HepG2 (cell line): ENCODE results near the gene GSX1. TPM values are rescaled to one million over a fixed set of nuclear protein-coding genes. Genes with fewer than 3 reads are reported as not detected.
"Not testable (repeated sequence)": the region's sequence is repeated elsewhere in the genome, so short reads cannot be mapped to it uniquely, and the experiment has no call there.

ENCODE experiments used
- ATAC-seq: fragments of 200-7000 bp; cut with Tn5 transposase; 3 replicates; pipeline ENCODE4 v1.9.1; 2020; ENCODE audit warnings: mild to moderate bottlenecking, moderate library complexity
- BruUV-seq: library from RNA; stranded (reverse); fragments of 400-500 nt; replicated peaks from 2 replicates; lab custom pipeline; 2021; lab: Mats Ljungman, UMichigan
- CTCF ChIA-PET: fragments of 300-600 bp; formaldehyde crosslinking; extraction: SDS; loops from one replicate; lab custom pipeline; 2021; ENCODE audit warnings: low total read pairs, inconsistent platforms, low intra/inter-chr PET ratio; lab: Yijun Ruan, JAX
- POLR2A ChIA-PET: fragments of 350-600 bp; sonication (Branson Sonifier 250); formaldehyde crosslinking; loops from one replicate; lab custom pipeline; 2020; ENCODE audit warnings: antibody characterized with exemption, inconsistent platforms; lab: Yijun Ruan, JAX
- DNase-seq: peaks from one replicate; pipeline ENCODE4 v3.0.0-alpha.2; 2015; ENCODE audit warnings: low spot score
- FAIRE-seq: peaks from 3 replicates; lab custom pipeline; 2011; peaks lifted over from hg19 to GRCh38; lab: Jason Lieb, UNC
- H2AFZ ChIP-seq: one replicate; pipeline ENCODE4 v1.6.1; 2011; ENCODE audit warnings: low read length, inconsistent platforms
- H3K27ac ChIP-seq: fragments of 300-600 bp; 3 replicates; pipeline ENCODE4 v1.8.0; 2011; ENCODE audit warnings: mixed run types, mild to moderate bottlenecking, mixed read lengths, low read length, inconsistent platforms; ENCODE audit not compliant: insufficient read depth; ENCODE audit errors: extremely low read length
- H3K27me3 ChIP-seq, 2 experiments: fragments of 200-600 bp in 1 of 2; 2 replicates in 1 of 2; 3 replicates in 1 of 2; pipeline versions ENCODE4 v1.6.0 to v1.8.0; 2011; ENCODE audit warnings: low read length in 2 of 2, mild to moderate bottlenecking in 2 of 2, moderate library complexity in 2 of 2, inconsistent platforms in 1 of 2; ENCODE audit not compliant: insufficient read depth in 2 of 2, control insufficient read depth in 1 of 2
- H3K36me3 ChIP-seq, 2 experiments: fragments of 200-600 bp in 1 of 2; replicated peaks in 1 of 2; 2 replicates in 1 of 2; 3 replicates in 1 of 2; pipeline versions ENCODE4 v1.5.1 to v1.8.0; 2011; ENCODE audit warnings: low read length in 2 of 2, inconsistent platforms in 1 of 2; ENCODE audit not compliant: insufficient read depth in 2 of 2, control insufficient read depth in 1 of 2
- H3K4me1 ChIP-seq: 2 replicates; pipeline ENCODE4 v1.5.1; 2012; ENCODE audit warnings: low read length, inconsistent platforms; ENCODE audit not compliant: insufficient read depth
- H3K4me2 ChIP-seq: 2 replicates; pipeline ENCODE4 v1.6.0; 2011; ENCODE audit warnings: low read depth, low read length, inconsistent platforms
- H3K4me3 ChIP-seq, 3 experiments: fragments of 200-600 bp in 1 of 3; sonication (generic), shearing (Covaris generic) in 1 of 3; replicated peaks in 1 of 3; 2 replicates each; pipeline ENCODE4 v1.5.1; 2011 to 2016; ENCODE audit warnings: low read length in 3 of 3, inconsistent platforms in 2 of 3, low read depth in 2 of 3, mild to moderate bottlenecking in 2 of 3, control low read depth in 1 of 3, mixed read lengths in 1 of 3; ENCODE audit not compliant: insufficient read depth in 1 of 3
- H3K79me2 ChIP-seq: one replicate; pipeline ENCODE4 v1.6.1; 2011; ENCODE audit warnings: low read length, inconsistent platforms; ENCODE audit not compliant: insufficient read depth
- H3K9ac ChIP-seq: 2 replicates; pipeline ENCODE4 v1.6.0; 2011; ENCODE audit warnings: mild to moderate bottlenecking, low read depth, low read length, inconsistent platforms; ENCODE audit not compliant: insufficient read depth
- H3K9me3 ChIP-seq: 2 replicates; pipeline ENCODE4 v1.5.1; 2012; ENCODE audit warnings: mild to moderate bottlenecking, low read length
- H4K20me1 ChIP-seq: 2 replicates; pipeline ENCODE4 v1.6.0; 2011; ENCODE audit warnings: inconsistent platforms, mild to moderate bottlenecking, low read length, moderate library complexity; ENCODE audit not compliant: insufficient read depth
- ATM ChIP-seq: fragments of 450-650 bp; IDR thresholded peaks from 2 replicates; pipeline ENCODE4 v1.7.1; 2017; ENCODE audit warnings: mild to moderate bottlenecking, borderline replicate concordance
- CC2D1A ChIP-seq: sonication (generic); formaldehyde crosslinking; IDR thresholded peaks from 2 replicates; pipeline ENCODE4 v1.8.1; 2023; ENCODE audit warnings: mild to moderate bottlenecking, missing genetic modification reagents
- CENPBD1 ChIP-seq: sonication (generic); formaldehyde crosslinking; IDR thresholded peaks from 2 replicates; pipeline ENCODE4 v1.8.0; 2022; ENCODE audit warnings: missing genetic modification reagents, low read depth, mild to moderate bottlenecking, borderline replicate concordance
- FOXK2 ChIP-seq: fragments of 450-650 bp; IDR thresholded peaks from 2 replicates; pipeline ENCODE4 v1.6.1; 2016
- GABPA ChIP-seq, 2 experiments: IDR thresholded peaks; 2 replicates each; pipeline ENCODE4 v1.6.1; 2011 to 2016; ENCODE audit warnings: low read depth in 2 of 2, low read length in 1 of 2, missing biosample characterization in 1 of 2, missing genetic modification characterization in 1 of 2
- KAT2B ChIP-seq: fragments of 150-350 bp; IDR thresholded peaks from 2 replicates; pipeline ENCODE4 v1.6.1; 2014; ENCODE audit warnings: low read depth, low read length, borderline replicate concordance
- NAIF1 ChIP-seq: sonication (generic); formaldehyde crosslinking; IDR thresholded peaks from 2 replicates; pipeline ENCODE4 v1.5.0; 2020; ENCODE audit warnings: mild to moderate bottlenecking, missing genetic modification reagents, borderline replicate concordance
- NR2F6 ChIP-seq, 2 experiments: IDR thresholded peaks; 2 replicates each; pipeline ENCODE4 v1.6.1; 2016; ENCODE audit warnings: antibody characterized with exemption in 1 of 2, mild to moderate bottlenecking in 1 of 2
- PAXIP1 ChIP-seq: sonication (generic); formaldehyde crosslinking; conservative IDR thresholded peaks from 2 replicates; pipeline ENCODE4 v1.4.0; 2020; ENCODE audit warnings: mild to moderate bottlenecking, missing genetic modification reagents, moderate library complexity
- TRIM22 ChIP-seq: fragments of 450-650 bp; IDR thresholded peaks from 2 replicates; pipeline ENCODE4 v1.6.1; 2017
- ZNF446 ChIP-seq: sonication (generic); formaldehyde crosslinking; IDR thresholded peaks from 2 replicates; pipeline ENCODE4 v1.5.0; 2020; ENCODE audit warnings: mild to moderate bottlenecking, missing genetic modification reagents
- ZNF556 ChIP-seq: sonication (generic); formaldehyde crosslinking; IDR thresholded peaks from 2 replicates; pipeline ENCODE4 v1.4.0; 2020; ENCODE audit warnings: mild to moderate bottlenecking, missing genetic modification reagents, borderline replicate concordance
- ZNF605 ChIP-seq: sonication (generic); formaldehyde crosslinking; IDR thresholded peaks from 2 replicates; pipeline ENCODE4 v1.8.0; 2022; ENCODE audit warnings: mild to moderate bottlenecking, missing genetic modification reagents
- ZNF607 ChIP-seq: sonication (generic); formaldehyde crosslinking; IDR thresholded peaks from 2 replicates; pipeline ENCODE4 v1.5.1; 2020; ENCODE audit warnings: missing genetic modification reagents, mild to moderate bottlenecking, borderline replicate concordance
- ZNF652 ChIP-seq: IDR thresholded peaks from 2 replicates; pipeline ENCODE4 v1.6.1; 2016; ENCODE audit warnings: low read depth, borderline replicate concordance
- ZSCAN12 ChIP-seq: sonication (generic); formaldehyde crosslinking; IDR thresholded peaks from 2 replicates; pipeline ENCODE4 v1.9.0; 2021; ENCODE audit warnings: mild to moderate bottlenecking, missing genetic modification reagents
- ZSCAN9 ChIP-seq: IDR thresholded peaks from 2 replicates; pipeline ENCODE4 v1.6.1; 2016; ENCODE audit warnings: borderline replicate concordance
- WGBS: methylation state at CpG from one replicate; pipeline ENCODE4 v1.1.6; 2017; ENCODE audit warnings: low lambda C conversion rate; 5-methylcytosine and 5-hydroxymethylcytosine counted together
- in situ Hi-C: cut with HindIII; loops from 2 replicates; pipeline ENCODE4 v1.10.0; 2017; ENCODE audit warnings: low pct_unique_long_range_greater_than_20kb; ENCODE audit not compliant: extremely low pct_ligation_motif_present
- intact Hi-C: fragments of 100-400 bp; cut with micrococcal nuclease; formaldehyde crosslinking; loops from one replicate; pipeline ENCODE4 v1.10.0; 2022; ENCODE audit not compliant: unreplicated experiment
- polyA plus RNA-seq, 8 experiments: library from polyadenylated mRNA; depleted of rRNA in 3 of 8; stranded (reverse) in 7 of 8; unstranded in 1 of 8; fragments of >200 nt; fragmentation: Illumina TruSeq in 4 of 8; extraction: Trizol in 4 of 8; gene quantifications; 2 replicates each; pipeline versions ENCODE4 v1.2.1 to v1.2.3, GENCODE V29; 2011 to 2016; ENCODE audit warnings: low read depth in 4 of 8, missing spikeins in 1 of 8, mixed read lengths in 1 of 8; ENCODE audit not compliant: insufficient read depth in 1 of 8
- total RNA-seq, 5 experiments: library from RNA; depleted of rRNA; stranded (reverse); fragments of >200 nt; fragmentation: Illumina TruSeq; extraction: Trizol; gene quantifications; 2 replicates each; pipeline ENCODE4 v1.2.3, GENCODE V29; 2016; ENCODE audit warnings: low read depth in 1 of 5

The GSX1 gene
- total and polyA plus RNA-seq, 2 of the 13 experiments (the other 11 are each of a cell fraction or from before 2014, with no cell fraction given), result not detected

GRCh38 chr13:27813826-27814225 lies 21.5 kb downstream of the GSX1 start:
- BruUV-seq, result no TSS peak
- Histone ChIP-seq H3K27ac (no peak overlapping the region), H3K4me2 (no peak overlapping the region), H3K9ac (no peak overlapping the region), H3K9me3 (no peaks in the 10 kb centered on the region), H3K4me1 (no peaks in the 10 kb centered on the region), H2AFZ (no peak overlapping the region), H3K79me2 (no peaks in the 10 kb centered on the region), H3K4me3 (no peak overlapping the region), H4K20me1 (no peaks in the 10 kb centered on the region), H3K27me3 (peaks cover 0 to 15% of the 10 kb centered on the region in 2 experiments; a peak in 3 of 5 replicates), H3K36me3 (no peaks in the 10 kb centered on the region)
- TF ChIP-seq KAT2B, result no peak
- no peak for TF ChIP-seq ZSCAN12 (CRISPR knock-in tag)
- no peak for TF ChIP-seq ZSCAN9 (CRISPR knock-in tag)
- no peak for TF ChIP-seq PAXIP1
- TF ChIP-seq ZNF607 (CRISPR knock-in tag), result no peak
- TF ChIP-seq ZNF556 (CRISPR knock-in tag), result no peak
- TF ChIP-seq CC2D1A (CRISPR knock-in tag), result no peak
- no peak for TF ChIP-seq NR2F6 (IDR thresholded peaks at IDR 0.05)
- TF ChIP-seq NR2F6 (CRISPR knock-in tag; IDR thresholded peaks at IDR 0.05), result no peak
- no peak for TF ChIP-seq NAIF1 (CRISPR knock-in tag)
- TF ChIP-seq ZNF652 (CRISPR knock-in tag), result no peak
- TF ChIP-seq ZNF446 (CRISPR knock-in tag), result no peak
- no peak for TF ChIP-seq CENPBD1
- no peak for TF ChIP-seq ZNF605 (CRISPR knock-in tag)
- no peak for TF ChIP-seq FOXK2
- TF ChIP-seq GABPA (IDR thresholded peaks at IDR 0.05; ENCODE audit: low read depth, low read length), result no peak
- no peak for TF ChIP-seq GABPA (CRISPR knock-in tag; IDR thresholded peaks at IDR 0.05; ENCODE audit: low read depth)
- no peak for TF ChIP-seq ATM
- no peak for TF ChIP-seq TRIM22
- ChIA-PET POLR2A (no interaction called here), CTCF (no interaction called here)
- no peak for FAIRE-seq
- 53% methylated on average over 9 of the region's 9 CpGs for WGBS
- in situ Hi-C loops (no loop called here), intact Hi-C loops (no loop called here)
- DNase-seq, result no peak
- ATAC-seq, result no peak

GRCh38 chr13:27817832-27818231 lies 25.5 kb downstream of the GSX1 start:
- H3K27me3 ChIP-seq, result peaks cover 0 to 20% of the 10 kb centered on the region in 2 experiments; a peak in 3 of 5 replicates
- POLR2A ChIA-PET, H2AFZ ChIP-seq, H3K9ac ChIP-seq, FAIRE-seq, H3K4me1 ChIP-seq, intact Hi-C loops, H3K27ac ChIP-seq, BruUV-seq, DNase-seq, H3K4me3 ChIP-seq, ATAC-seq, H3K9me3 ChIP-seq, H3K79me2 ChIP-seq, in situ Hi-C loops, H3K36me3 ChIP-seq, CTCF ChIA-PET, H3K4me2 ChIP-seq, H4K20me1 ChIP-seq: not testable (repeated sequence)
- WGBS, result 35% methylated on average over 1 of the region's 2 CpGs
